ENCODE results near the gene TTC7B.

TTC7B gene

GRCh38 chr14:90703841-90704737 is 112.1 kb downstream of the TTC7B start:
- DNase-seq: peak in 1 of 14 donors; percentile 52

- DNase-seq: no peak
Measured at GRCh38 chr14:90700933-90701776, 115.1 kb downstream of the TTC7B start.

GRCh38 chr14:90699016-90699415 is 117.2 kb downstream of the TTC7B start:
- peak in 1 of 14 donors; percentile 86 for DNase-seq

GRCh38 chr14:90698379-90698869 is 117.8 kb downstream of the TTC7B start:
- peak in 13 of 14 donors; percentile 34 to 99 (median 73) for DNase-seq

GRCh38 chr14:90697577-90698206 is 118.5 kb downstream of the TTC7B start:
- DNase-seq: peak in 11 of 14 donors; percentile 69 to 89 (median 79)

- no peak for DNase-seq
Measured at GRCh38 chr14:90697132-90697531, 119.1 kb downstream of the TTC7B start.

- peak in 1 of 14 donors; percentile 59 for DNase-seq
Measured at GRCh38 chr14:90696720-90697119, 119.5 kb downstream of the TTC7B start.

- peak in 1 of 14 donors; percentile 59 for DNase-seq
Measured at GRCh38 chr14:90695997-90696660, 120.1 kb downstream of the TTC7B start.

GRCh38 chr14:90693413-90693812 is 122.8 kb downstream of the TTC7B start:
- DNase-seq: peak in 1 of 14 donors; percentile 46

- no peak for DNase-seq
Measured at GRCh38 chr14:90692826-90693225, 123.4 kb downstream of the TTC7B start.

GRCh38 chr14:90692061-90692460 is 124.2 kb downstream of the TTC7B start:
- no peak for DNase-seq

- DNase-seq: no peak
Measured at GRCh38 chr14:90691627-90692026, 124.6 kb downstream of the TTC7B start.

- DNase-seq: no peak
Measured at GRCh38 chr14:90687680-90688079, 128.6 kb downstream of the TTC7B start.

GRCh38 chr14:90682615-90683014 is 133.6 kb downstream of the TTC7B start:
- DNase-seq: no peak

GRCh38 chr14:90681929-90682328 is 134.3 kb downstream of the TTC7B start:
- peak in 1 of 14 donors; percentile 46 for DNase-seq

GRCh38 chr14:90678846-90679362 is 137.3 kb downstream of the TTC7B start:
- no peak for DNase-seq

- no peak for DNase-seq
Measured at GRCh38 chr14:90678420-90678819, 137.8 kb downstream of the TTC7B start.

GRCh38 chr14:90677484-90678050 is 138.7 kb downstream of the TTC7B start:
- DNase-seq: no peak

- no peak for DNase-seq
Measured at GRCh38 chr14:90676912-90677311, 139.3 kb downstream of the TTC7B start.

- no peak for DNase-seq
Measured at GRCh38 chr14:90676356-90676755, 139.9 kb downstream of the TTC7B start.

GRCh38 chr14:90675399-90675798 is 140.8 kb downstream of the TTC7B start:
- peak in 2 of 14 donors; percentile 46 to 97 for DNase-seq

All from C1 segment of cervical spinal cord (tissue), 14 donors.